SK-N-SH treated with all-trans-retinoic acid at 6 μM for 48 hours (cell line): ENCODE measurements around the gene BDNF.

ENCODE experiments used
- ATAC-seq: fragments of 200-7000 bp; cut with Tn5 transposase; 3 replicates; pipeline ENCODE4 v1.9.1; 2020; ENCODE audit warnings: mild to moderate bottlenecking, moderate library complexity
- ARNTL ChIP-seq: fragments of 450-650 bp; formaldehyde crosslinking; IDR thresholded peaks from 2 replicates; pipeline ENCODE4 v1.5.0; 2020; ENCODE audit warnings: low read depth, mild to moderate bottlenecking, moderate library complexity, borderline replicate concordance
- BACH2 ChIP-seq: fragments of 250-450 bp; sonication (Bioruptor Pico); IDR thresholded peaks from 2 replicates; pipeline ENCODE4 v1.9.0; 2021; ENCODE audit warnings: mild to moderate bottlenecking, borderline replicate concordance
- CSDC2 ChIP-seq: fragments of 250-450 bp; sonication (Bioruptor Pico); IDR thresholded peaks from 2 replicates; pipeline ENCODE4 v1.5.0; 2020; ENCODE audit warnings: mild to moderate bottlenecking, moderate library complexity
- ESRRG ChIP-seq: fragments of 250-450 bp; sonication (Bioruptor Pico); IDR thresholded peaks from 2 replicates; pipeline ENCODE4 v1.6.1; 2021; ENCODE audit warnings: mild to moderate bottlenecking
- GLIS3 ChIP-seq: fragments of 250-450 bp; sonication (Bioruptor Pico); IDR thresholded peaks from 2 replicates; pipeline ENCODE4 v1.5.0; 2020; ENCODE audit warnings: mild to moderate bottlenecking, moderate library complexity
- ISL1 ChIP-seq: fragments of 250-450 bp; sonication (Bioruptor Pico); IDR thresholded peaks from 2 replicates; pipeline ENCODE4 v2.1.2; 2022; ENCODE audit warnings: mild to moderate bottlenecking, moderate library complexity
- OSR1 ChIP-seq: fragments of 250-450 bp; sonication (Bioruptor Pico); IDR thresholded peaks from 2 replicates; pipeline ENCODE4 v1.8.0; 2022; ENCODE audit warnings: moderate library complexity, mild to moderate bottlenecking, inconsistent platforms
- PPARA ChIP-seq: fragments of 250-450 bp; sonication (Bioruptor Pico); IDR thresholded peaks from 2 replicates; pipeline ENCODE4 v1.5.0; 2020; ENCODE audit warnings: mild to moderate bottlenecking, borderline replicate concordance
- RARB ChIP-seq: fragments of 250-450 bp; sonication (Bioruptor Pico); IDR thresholded peaks from 2 replicates; pipeline ENCODE4 v1.8.0; 2021; ENCODE audit warnings: mild to moderate bottlenecking, moderate library complexity
- SNAI2 ChIP-seq: fragments of 250-450 bp; sonication (Bioruptor Pico); IDR thresholded peaks from 2 replicates; pipeline ENCODE4 v1.5.0; 2020; ENCODE audit warnings: mild to moderate bottlenecking, moderate library complexity
- TCF4 ChIP-seq: fragments of 250-450 bp; sonication (Bioruptor Pico); IDR thresholded peaks from 2 replicates; pipeline ENCODE4 v1.8.0; 2021; ENCODE audit warnings: mild to moderate bottlenecking, moderate library complexity, borderline replicate concordance
- TOX ChIP-seq: fragments of 250-450 bp; sonication (Bioruptor Pico); IDR thresholded peaks from 2 replicates; pipeline ENCODE4 v1.8.0; 2021; ENCODE audit warnings: mild to moderate bottlenecking, moderate library complexity, borderline replicate concordance
- ZC3H10 ChIP-seq: fragments of 250-450 bp; sonication (Bioruptor Pico); IDR thresholded peaks from 2 replicates; pipeline ENCODE4 v1.5.1; 2021; ENCODE audit warnings: mild to moderate bottlenecking, moderate library complexity
- ZFP3 ChIP-seq: fragments of 250-450 bp; sonication (Bioruptor Pico); IDR thresholded peaks from 2 replicates; pipeline ENCODE4 v1.5.0; 2020; ENCODE audit warnings: mild to moderate bottlenecking, moderate library complexity
- ZFP30 ChIP-seq: fragments of 450-650 bp; formaldehyde crosslinking; IDR thresholded peaks from 2 replicates; pipeline ENCODE4 v1.5.0; 2022; ENCODE audit warnings: mild to moderate bottlenecking, moderate library complexity
- ZNF565 ChIP-seq: fragments of 450-650 bp; formaldehyde crosslinking; conservative IDR thresholded peaks from 2 replicates; pipeline ENCODE4 v1.5.0; 2020; ENCODE audit warnings: low read depth, mild to moderate bottlenecking, moderate library complexity
- ZNF70 ChIP-seq: fragments of 450-650 bp; formaldehyde crosslinking; IDR thresholded peaks from 2 replicates; pipeline ENCODE4 v1.5.0; 2020; ENCODE audit warnings: mild to moderate bottlenecking, moderate library complexity
- ZNF8 ChIP-seq: fragments of 450-650 bp; formaldehyde crosslinking; IDR thresholded peaks from 2 replicates; pipeline ENCODE4 v1.5.0; 2020; ENCODE audit warnings: mild to moderate bottlenecking, moderate library complexity
- TF ChIP-seq, protein P1 (sequence below): fragments of 250-450 bp; sonication (Bioruptor Pico); IDR thresholded peaks from 2 replicates; pipeline ENCODE4 v1.8.0; 2021; ENCODE audit warnings: low read depth, mild to moderate bottlenecking, moderate library complexity, borderline replicate concordance
- TF ChIP-seq, protein P2 (sequence below): fragments of 250-450 bp; sonication (Bioruptor Pico); IDR thresholded peaks from 2 replicates; pipeline ENCODE4 v1.5.0; 2020; ENCODE audit warnings: mild to moderate bottlenecking, moderate library complexity
- TF ChIP-seq, protein P3 (sequence below): fragments of 250-450 bp; sonication (Bioruptor Pico); IDR thresholded peaks from 2 replicates; pipeline ENCODE4 v1.5.1; 2021; ENCODE audit warnings: mild to moderate bottlenecking, moderate library complexity
- TF ChIP-seq, protein P4 (sequence below): fragments of 250-450 bp; sonication (Bioruptor Pico); IDR thresholded peaks from 2 replicates; pipeline ENCODE4 v1.5.1; 2020; ENCODE audit warnings: low read depth, mild to moderate bottlenecking, moderate library complexity
- TF ChIP-seq, protein P5 (sequence below): fragments of 250-450 bp; sonication (Bioruptor Pico); IDR thresholded peaks from 2 replicates; pipeline ENCODE4 v1.8.0; 2020; ENCODE audit warnings: mild to moderate bottlenecking, moderate library complexity, borderline replicate concordance

The BDNF gene

DNA sequence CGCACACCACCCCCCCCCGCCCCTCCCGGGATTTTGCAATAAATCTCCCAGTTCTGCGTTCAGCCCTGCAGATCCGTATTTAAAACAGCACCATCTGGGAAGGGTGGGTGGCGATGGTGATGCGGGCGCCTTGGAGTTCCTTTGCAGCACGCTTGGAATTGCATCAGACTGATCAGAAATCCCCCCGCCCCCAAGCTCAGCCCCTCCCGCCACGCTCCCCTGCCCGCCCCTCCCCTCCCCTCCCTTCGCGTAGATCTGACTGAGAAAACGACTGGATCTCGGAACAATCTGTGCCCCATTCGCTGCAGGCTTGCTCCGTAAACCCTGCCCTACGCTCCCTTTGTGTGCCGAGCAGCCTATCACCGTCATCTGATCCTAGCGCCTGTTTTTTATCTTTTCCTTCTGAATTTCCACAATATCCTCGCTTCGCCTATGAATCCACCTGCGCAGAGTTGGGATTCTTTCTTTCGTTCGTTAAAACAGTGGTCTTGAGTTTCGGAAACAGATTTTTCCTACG, 18.1 kb upstream of the BDNF start:
- peak; percentile 76 for ATAC-seq

DNA sequence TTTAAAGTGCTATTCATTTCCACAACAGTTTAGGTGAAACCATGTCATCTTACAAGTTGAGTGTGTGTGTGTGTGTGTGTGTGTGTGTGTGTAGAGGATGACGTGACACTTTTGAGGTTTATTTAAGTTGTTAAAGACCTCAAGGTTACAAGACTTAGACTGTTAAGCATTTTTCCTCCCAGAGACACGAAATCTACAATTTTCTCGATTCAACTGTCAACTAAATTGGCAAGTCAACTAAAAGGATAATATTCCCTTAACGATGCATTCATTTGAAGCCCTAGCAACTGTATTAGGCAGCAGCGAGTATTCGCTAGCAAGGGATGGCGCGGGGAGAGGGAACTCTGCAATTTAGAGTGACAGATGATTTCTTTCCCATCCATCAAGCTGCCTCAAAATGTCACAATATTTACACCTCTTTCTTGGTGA, 17.6 kb upstream of the BDNF start:
- ATAC-seq = no peak
- TF ChIP-seq ZFP3 = no peak
- TF ChIP-seq PPARA (CRISPR knock-in tag) = no peak
- no peak for TF ChIP-seq ZNF70
- no peak for TF ChIP-seq TOX (CRISPR knock-in tag)
- no peak for TF ChIP-seq BACH2 (CRISPR knock-in tag)
- TF ChIP-seq ZFP30 (CRISPR knock-in tag) = no peak
- TF ChIP-seq GLIS3 = no peak
- TF ChIP-seq, protein P1, sequence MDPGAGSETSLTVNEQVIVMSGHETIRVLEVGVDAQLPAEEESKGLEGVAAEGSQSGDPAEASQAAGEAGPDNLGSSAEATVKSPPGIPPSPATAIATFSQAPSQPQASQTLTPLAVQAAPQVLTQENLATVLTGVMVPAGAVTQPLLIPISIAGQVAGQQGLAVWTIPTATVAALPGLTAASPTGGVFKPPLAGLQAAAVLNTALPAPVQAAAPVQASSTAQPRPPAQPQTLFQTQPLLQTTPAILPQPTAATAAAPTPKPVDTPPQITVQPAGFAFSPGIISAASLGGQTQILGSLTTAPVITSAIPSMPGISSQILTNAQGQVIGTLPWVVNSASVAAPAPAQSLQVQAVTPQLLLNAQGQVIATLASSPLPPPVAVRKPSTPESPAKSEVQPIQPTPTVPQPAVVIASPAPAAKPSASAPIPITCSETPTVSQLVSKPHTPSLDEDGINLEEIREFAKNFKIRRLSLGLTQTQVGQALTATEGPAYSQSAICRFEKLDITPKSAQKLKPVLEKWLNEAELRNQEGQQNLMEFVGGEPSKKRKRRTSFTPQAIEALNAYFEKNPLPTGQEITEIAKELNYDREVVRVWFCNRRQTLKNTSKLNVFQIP (CRISPR knock-in tag) = no peak
- TF ChIP-seq ZC3H10 (CRISPR knock-in tag) = no peak
- TF ChIP-seq OSR1 (CRISPR knock-in tag) = no peak
- no peak for TF ChIP-seq SNAI2 (CRISPR knock-in tag)
- TF ChIP-seq ARNTL = no peak

More for the DNA sequence above, 18.1 kb upstream of the BDNF start:
- TF ChIP-seq, protein P2, sequence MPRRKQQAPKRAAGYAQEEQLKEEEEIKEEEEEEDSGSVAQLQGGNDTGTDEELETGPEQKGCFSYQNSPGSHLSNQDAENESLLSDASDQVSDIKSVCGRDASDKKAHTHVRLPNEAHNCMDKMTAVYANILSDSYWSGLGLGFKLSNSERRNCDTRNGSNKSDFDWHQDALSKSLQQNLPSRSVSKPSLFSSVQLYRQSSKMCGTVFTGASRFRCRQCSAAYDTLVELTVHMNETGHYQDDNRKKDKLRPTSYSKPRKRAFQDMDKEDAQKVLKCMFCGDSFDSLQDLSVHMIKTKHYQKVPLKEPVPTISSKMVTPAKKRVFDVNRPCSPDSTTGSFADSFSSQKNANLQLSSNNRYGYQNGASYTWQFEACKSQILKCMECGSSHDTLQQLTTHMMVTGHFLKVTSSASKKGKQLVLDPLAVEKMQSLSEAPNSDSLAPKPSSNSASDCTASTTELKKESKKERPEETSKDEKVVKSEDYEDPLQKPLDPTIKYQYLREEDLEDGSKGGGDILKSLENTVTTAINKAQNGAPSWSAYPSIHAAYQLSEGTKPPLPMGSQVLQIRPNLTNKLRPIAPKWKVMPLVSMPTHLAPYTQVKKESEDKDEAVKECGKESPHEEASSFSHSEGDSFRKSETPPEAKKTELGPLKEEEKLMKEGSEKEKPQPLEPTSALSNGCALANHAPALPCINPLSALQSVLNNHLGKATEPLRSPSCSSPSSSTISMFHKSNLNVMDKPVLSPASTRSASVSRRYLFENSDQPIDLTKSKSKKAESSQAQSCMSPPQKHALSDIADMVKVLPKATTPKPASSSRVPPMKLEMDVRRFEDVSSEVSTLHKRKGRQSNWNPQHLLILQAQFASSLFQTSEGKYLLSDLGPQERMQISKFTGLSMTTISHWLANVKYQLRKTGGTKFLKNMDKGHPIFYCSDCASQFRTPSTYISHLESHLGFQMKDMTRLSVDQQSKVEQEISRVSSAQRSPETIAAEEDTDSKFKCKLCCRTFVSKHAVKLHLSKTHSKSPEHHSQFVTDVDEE (CRISPR knock-in tag) = no peak
- no peak for TF ChIP-seq ESRRG (CRISPR knock-in tag)
- TF ChIP-seq, protein P3, sequence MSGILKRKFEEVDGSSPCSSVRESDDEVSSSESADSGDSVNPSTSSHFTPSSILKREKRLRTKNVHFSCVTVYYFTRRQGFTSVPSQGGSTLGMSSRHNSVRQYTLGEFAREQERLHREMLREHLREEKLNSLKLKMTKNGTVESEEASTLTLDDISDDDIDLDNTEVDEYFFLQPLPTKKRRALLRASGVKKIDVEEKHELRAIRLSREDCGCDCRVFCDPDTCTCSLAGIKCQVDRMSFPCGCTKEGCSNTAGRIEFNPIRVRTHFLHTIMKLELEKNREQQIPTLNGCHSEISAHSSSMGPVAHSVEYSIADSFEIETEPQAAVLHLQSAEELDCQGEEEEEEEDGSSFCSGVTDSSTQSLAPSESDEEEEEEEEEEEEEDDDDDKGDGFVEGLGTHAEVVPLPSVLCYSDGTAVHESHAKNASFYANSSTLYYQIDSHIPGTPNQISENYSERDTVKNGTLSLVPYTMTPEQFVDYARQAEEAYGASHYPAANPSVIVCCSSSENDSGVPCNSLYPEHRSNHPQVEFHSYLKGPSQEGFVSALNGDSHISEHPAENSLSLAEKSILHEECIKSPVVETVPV (CRISPR knock-in tag) = no peak
- TF ChIP-seq ZFP30 (CRISPR knock-in tag) = no peak
- TF ChIP-seq OSR1 (CRISPR knock-in tag) = no peak
- no peak for TF ChIP-seq ZFP3
- TF ChIP-seq, protein P4, sequence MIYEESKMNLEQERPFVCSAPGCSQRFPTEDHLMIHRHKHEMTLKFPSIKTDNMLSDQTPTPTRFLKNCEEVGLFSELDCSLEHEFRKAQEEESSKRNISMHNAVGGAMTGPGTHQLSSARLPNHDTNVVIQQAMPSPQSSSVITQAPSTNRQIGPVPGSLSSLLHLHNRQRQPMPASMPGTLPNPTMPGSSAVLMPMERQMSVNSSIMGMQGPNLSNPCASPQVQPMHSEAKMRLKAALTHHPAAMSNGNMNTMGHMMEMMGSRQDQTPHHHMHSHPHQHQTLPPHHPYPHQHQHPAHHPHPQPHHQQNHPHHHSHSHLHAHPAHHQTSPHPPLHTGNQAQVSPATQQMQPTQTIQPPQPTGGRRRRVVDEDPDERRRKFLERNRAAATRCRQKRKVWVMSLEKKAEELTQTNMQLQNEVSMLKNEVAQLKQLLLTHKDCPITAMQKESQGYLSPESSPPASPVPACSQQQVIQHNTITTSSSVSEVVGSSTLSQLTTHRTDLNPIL (CRISPR knock-in tag) = no peak

DNA sequence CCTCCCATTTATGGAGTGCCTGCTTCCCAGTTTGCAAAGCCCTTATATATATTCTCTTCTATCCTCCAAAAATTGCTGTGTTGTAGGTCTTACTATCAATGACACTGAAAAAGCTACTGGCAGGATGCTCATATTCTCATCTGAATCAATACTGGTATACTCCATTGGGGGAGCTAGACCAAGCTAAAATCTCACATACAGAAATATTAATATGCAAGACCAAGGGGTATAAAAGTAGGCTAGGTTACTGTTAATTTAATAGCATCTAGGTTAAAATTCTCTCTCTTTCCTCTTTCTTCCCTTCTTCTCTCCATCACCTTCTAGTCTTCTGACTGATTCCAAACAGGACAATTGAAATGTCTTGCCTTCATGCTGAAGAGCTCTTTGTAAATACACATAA, 17.1 kb upstream of the BDNF start:
- peak; percentile 37 for ATAC-seq
- TF ChIP-seq ISL1 (CRISPR knock-in tag) (no peak), ZNF70 (peak; percentile 52; the same call in 1 of the 2 replicates)

DNA sequence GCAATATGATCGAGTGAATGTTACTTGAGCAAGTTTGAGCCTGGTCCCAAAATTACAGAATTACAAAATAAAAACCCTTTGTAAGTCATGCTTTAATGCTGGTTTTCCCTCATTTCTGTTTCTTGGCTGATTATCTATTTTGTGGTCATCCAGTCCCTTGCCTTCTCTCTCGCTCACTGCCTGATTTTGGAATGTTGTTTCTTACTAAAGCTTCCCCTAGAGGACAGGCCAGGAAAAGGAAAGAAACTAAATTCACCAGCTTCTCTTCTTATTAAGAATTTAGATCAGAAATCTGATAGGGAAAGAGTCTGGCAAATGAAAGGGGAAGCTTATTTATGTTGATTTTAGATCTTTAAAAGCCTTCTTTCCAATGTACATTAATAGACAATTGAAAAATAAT, 16.6 kb upstream of the BDNF start:
- no peak for ATAC-seq
- TF ChIP-seq CSDC2 (CRISPR knock-in tag) (no peak), ZFP3 (no peak), ISL1 (CRISPR knock-in tag) (no peak), ZNF8 (CRISPR knock-in tag) (no peak), OSR1 (CRISPR knock-in tag) (no peak), SNAI2 (CRISPR knock-in tag) (no peak), RARB (CRISPR knock-in tag) (no peak), ESRRG (CRISPR knock-in tag) (no peak), ZNF565 (CRISPR knock-in tag) (no peak), TCF4 (CRISPR knock-in tag) (no peak), GLIS3 (no peak), ZFP30 (CRISPR knock-in tag) (no peak)
- TF ChIP-seq, protein P5, sequence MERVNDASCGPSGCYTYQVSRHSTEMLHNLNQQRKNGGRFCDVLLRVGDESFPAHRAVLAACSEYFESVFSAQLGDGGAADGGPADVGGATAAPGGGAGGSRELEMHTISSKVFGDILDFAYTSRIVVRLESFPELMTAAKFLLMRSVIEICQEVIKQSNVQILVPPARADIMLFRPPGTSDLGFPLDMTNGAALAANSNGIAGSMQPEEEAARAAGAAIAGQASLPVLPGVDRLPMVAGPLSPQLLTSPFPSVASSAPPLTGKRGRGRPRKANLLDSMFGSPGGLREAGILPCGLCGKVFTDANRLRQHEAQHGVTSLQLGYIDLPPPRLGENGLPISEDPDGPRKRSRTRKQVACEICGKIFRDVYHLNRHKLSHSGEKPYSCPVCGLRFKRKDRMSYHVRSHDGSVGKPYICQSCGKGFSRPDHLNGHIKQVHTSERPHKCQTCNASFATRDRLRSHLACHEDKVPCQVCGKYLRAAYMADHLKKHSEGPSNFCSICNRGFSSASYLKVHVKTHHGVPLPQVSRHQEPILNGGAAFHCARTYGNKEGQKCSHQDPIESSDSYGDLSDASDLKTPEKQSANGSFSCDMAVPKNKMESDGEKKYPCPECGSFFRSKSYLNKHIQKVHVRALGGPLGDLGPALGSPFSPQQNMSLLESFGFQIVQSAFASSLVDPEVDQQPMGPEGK (CRISPR knock-in tag) = no peak
- TF ChIP-seq, protein P4 (CRISPR knock-in tag) = no peak
